SK-N-MC (cell line): ENCODE measurements around the gene IFNG-AS1.

Experiments
- DNase-seq: peaks from one replicate; pipeline ENCODE4 v3.0.0-alpha.2; 2011; ENCODE audit warnings: low read depth, low spot score
- H3K27ac ChIP-seq: fragments of 200-600 bp; sonication (generic); 2 replicates; pipeline ENCODE4 v1.5.1; 2016; ENCODE audit warnings: mixed run types
- H3K36me3 ChIP-seq: fragments of 200-600 bp; sonication (generic); 2 replicates; pipeline ENCODE4 v1.6.1; 2017; ENCODE audit warnings: antibody characterized with exemption, low read length, mixed read lengths; ENCODE audit not compliant: insufficient read depth
- H3K4me3 ChIP-seq: fragments of 200-600 bp; sonication (generic); 2 replicates; pipeline ENCODE4 v1.5.1; 2016
- H3K9ac ChIP-seq: fragments of 200-600 bp; sonication (generic); 2 replicates; pipeline ENCODE4 v1.8.0; 2017; ENCODE audit warnings: mixed run types, mixed read lengths; ENCODE audit not compliant: insufficient read length
- H3K9me3 ChIP-seq: fragments of 200-600 bp; sonication (generic); 2 replicates; pipeline ENCODE4 v1.6.1; 2017; ENCODE audit warnings: low read depth, mild to moderate bottlenecking, antibody characterized with exemption, low read length, moderate library complexity, mixed read lengths
- EZH2 ChIP-seq: fragments of 200-600 bp; sonication (generic); IDR thresholded peaks from one replicate; pipeline ENCODE4 v1.6.1; 2017; ENCODE audit warnings: antibody characterized with exemption
- FOXP2 ChIP-seq: optimal IDR thresholded peaks from 2 replicates; pipeline ENCODE3; 2011; ENCODE audit warnings: mild to moderate bottlenecking, moderate library complexity; ENCODE audit not compliant: insufficient read depth; ENCODE audit errors: extremely low read length, control extremely low read depth
- POLR2AphosphoS5 ChIP-seq: IDR thresholded peaks from 2 replicates; pipeline ENCODE4 v1.6.1; 2012; ENCODE audit warnings: mild to moderate bottlenecking, low read depth, low read length, borderline replicate concordance

IFNG-AS1 gene

GRCh38 chr12:67989184-67989920 is at the start of gene IFNG-AS1:
IFNG-AS1 (plus strand) TSS chr12:67989447.
- H3K9ac ChIP-seq, result no peak within 1 kb of the TSS

GRCh38 chr12:67939611-67940010 is 49.6 kb upstream of the IFNG-AS1 start:
- Histone ChIP-seq H3K36me3 (no peaks in the 10 kb centered on the region), H3K27ac (no peak overlapping the region), H3K4me3 (no peak overlapping the region), H3K9ac (no peak overlapping the region), H3K9me3 (no peaks in the 10 kb centered on the region)
- DNase-seq, result no peak
- TF ChIP-seq POLR2AphosphoS5, result no peak
- no peak for TF ChIP-seq EZH2

More at GRCh38 chr12:67989184-67989920, at the start of gene IFNG-AS1:
- H3K27ac ChIP-seq, result no peak within 1 kb of the TSS
- H3K9me3 ChIP-seq, result no peaks in the 10 kb centered on the region
- no peak for TF ChIP-seq POLR2AphosphoS5
- no peak for TF ChIP-seq EZH2
- TF ChIP-seq FOXP2, result no peak
- H3K4me3 ChIP-seq, result no peak within 1 kb of the TSS
- DNase-seq, result no peak
- H3K36me3 ChIP-seq, result no peaks in the 10 kb centered on the region

GRCh38 chr12:67940780-67941243 is 48.4 kb upstream of the IFNG-AS1 start:
- Histone ChIP-seq H3K9me3 (no peaks in the 10 kb centered on the region), H3K4me3 (no peak overlapping the region), H3K27ac (no peak overlapping the region), H3K9ac (no peak overlapping the region), H3K36me3 (no peaks in the 10 kb centered on the region)
- TF ChIP-seq EZH2 (no peak), POLR2AphosphoS5 (no peak), FOXP2 (no peak)
- no peak for DNase-seq

DNA sequence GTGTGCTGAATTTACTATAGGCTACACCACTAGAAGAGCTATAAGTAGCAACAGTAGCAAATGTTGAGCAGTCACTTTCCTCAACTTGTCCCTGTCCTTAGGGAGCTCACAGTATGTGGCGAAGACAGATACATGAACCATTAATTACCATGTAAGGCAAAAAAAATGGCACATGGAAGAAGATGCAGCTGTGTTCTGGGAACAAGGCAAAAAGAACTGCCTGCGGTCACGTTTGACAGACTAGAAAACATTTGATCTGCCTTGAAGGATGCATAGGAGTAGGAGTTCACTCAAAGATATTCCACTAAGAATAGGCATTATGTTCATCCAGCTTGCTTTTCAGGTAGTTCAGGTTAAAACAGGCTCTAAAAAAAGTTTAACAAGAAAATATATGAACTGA is 46.5 kb upstream of the IFNG-AS1 start:
- Histone ChIP-seq H3K9me3 (no peaks in the 10 kb centered on the region), H3K27ac (no peak overlapping the region), H3K9ac (no peak overlapping the region), H3K4me3 (no peak overlapping the region), H3K36me3 (no peaks in the 10 kb centered on the region)
- no peak for DNase-seq
- TF ChIP-seq EZH2 (no peak), POLR2AphosphoS5 (no peak), FOXP2 (no peak)

DNA sequence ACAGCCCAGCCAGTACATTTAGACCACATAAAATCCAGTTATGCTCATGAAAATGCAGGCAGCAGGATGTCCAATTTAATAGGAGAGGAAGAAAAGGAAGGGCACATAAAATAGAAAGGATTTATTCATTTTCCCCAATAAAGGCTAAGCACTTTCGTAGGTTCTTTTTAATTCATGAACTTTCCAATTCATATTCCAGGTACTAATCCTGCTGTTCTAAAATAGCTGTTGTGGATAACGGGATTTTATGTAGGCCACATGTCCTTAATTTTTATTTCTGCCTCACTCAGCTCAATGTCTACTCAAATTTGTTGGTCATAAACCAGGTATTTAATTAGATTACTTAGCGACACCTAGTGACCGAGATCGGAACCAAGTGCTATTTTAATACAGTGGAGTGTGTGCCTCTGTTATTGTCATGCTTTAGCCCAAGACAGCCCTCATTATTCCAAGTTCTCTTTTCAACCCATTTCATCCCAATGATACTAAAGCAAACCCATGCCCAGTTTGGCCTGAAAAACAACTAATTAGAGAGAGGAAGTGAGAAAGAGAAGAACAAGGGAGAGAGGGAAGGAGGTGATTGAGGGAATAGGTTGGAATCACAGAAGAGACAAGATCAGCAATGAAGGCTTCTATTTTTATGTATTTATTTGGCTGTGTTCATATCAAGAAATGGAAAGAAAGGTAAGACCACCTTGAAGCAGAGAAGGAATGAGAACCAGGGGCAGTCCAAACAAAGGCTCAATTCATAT is 45.9 kb upstream of the IFNG-AS1 start:
- H3K4me3 ChIP-seq, result no peak overlapping the region
- TF ChIP-seq FOXP2, result no peak
- no peak for TF ChIP-seq EZH2
- TF ChIP-seq POLR2AphosphoS5, result no peak
- H3K9me3 ChIP-seq, result no peaks in the 10 kb centered on the region
- no peak overlapping the region for H3K27ac ChIP-seq
- no peak overlapping the region for H3K9ac ChIP-seq
- H3K36me3 ChIP-seq, result no peaks in the 10 kb centered on the region
- DNase-seq, result no peak

DNA sequence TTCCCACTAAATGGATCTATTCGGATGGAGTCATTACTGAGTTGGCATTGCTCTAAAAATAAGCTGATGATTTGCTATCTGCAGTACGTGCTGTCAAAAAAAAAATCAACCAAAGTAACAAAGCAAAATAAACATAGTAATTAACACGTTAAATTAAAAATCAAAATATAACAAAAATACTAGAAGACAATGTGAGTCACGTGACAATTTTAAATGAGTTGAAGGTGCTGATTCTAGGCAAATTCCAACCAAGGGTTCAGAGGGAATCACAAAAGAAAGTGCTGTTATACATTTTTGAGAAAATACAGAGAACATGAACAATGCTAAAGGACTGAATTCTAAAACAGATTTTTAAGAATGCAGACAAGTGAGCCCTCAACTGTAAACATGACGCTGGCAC is 45.2 kb upstream of the IFNG-AS1 start:
- Histone ChIP-seq H3K4me3 (no peak overlapping the region), H3K9ac (no peak overlapping the region), H3K9me3 (no peaks in the 10 kb centered on the region), H3K36me3 (no peaks in the 10 kb centered on the region), H3K27ac (no peak overlapping the region)
- DNase-seq, result no peak
- TF ChIP-seq EZH2 (no peak), FOXP2 (no peak), POLR2AphosphoS5 (no peak)

DNA sequence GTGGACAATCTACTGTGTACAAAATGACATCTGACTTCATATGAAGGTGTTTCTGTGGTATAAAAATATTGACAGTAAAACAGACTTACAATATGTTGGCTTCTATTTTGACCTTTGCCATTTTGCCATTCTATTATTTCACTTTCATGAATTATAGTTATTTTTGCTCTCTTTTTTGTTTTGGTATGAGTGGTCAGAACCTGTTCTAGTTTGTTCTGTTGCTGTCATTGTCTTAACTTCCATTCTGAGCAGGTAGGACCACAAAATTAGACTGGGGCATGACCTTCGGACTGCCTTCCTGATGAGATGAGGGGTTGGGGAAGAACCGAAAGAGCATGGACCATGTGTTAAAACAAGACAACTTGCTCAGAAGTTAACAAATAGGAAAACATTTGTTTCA is 36.5 kb upstream of the IFNG-AS1 start:
- H3K9me3 ChIP-seq, result no peaks in the 10 kb centered on the region
- H3K36me3 ChIP-seq, result no peaks in the 10 kb centered on the region
- H3K9ac ChIP-seq, result no peak overlapping the region
- no peak for DNase-seq
- TF ChIP-seq POLR2AphosphoS5 (no peak), FOXP2 (no peak), EZH2 (no peak)
- no peak overlapping the region for H3K27ac ChIP-seq
- no peak overlapping the region for H3K4me3 ChIP-seq

GRCh38 chr12:67957383-67957782 is 31.9 kb upstream of the IFNG-AS1 start:
- Histone ChIP-seq H3K27ac (no peak overlapping the region), H3K9ac (no peak overlapping the region), H3K4me3 (no peak overlapping the region), H3K9me3 (no peaks in the 10 kb centered on the region), H3K36me3 (no peaks in the 10 kb centered on the region)
- no peak for DNase-seq
- no peak for TF ChIP-seq POLR2AphosphoS5
- TF ChIP-seq EZH2, result no peak
- TF ChIP-seq FOXP2, result no peak
